Fibroblast of skin of right quadriceps (primary cell): Measurements from ENCODE around the gene TRPM5.

Source experiments
- DNase-seq: peaks from one replicate; pipeline ENCODE4 v3.0.0-alpha.2; 2013

Gene TRPM5

GRCh38 chr11:2402890-2403645 lies 41.2 kb downstream of the TRPM5 start:
- no peak for DNase-seq

GRCh38 chr11:2402106-2402505 lies 42.2 kb downstream of the TRPM5 start:
- DNase-seq, result no peak

- no peak for DNase-seq
Measured at GRCh38 chr11:2401436-2401984, 42.8 kb downstream of the TRPM5 start.

DNA sequence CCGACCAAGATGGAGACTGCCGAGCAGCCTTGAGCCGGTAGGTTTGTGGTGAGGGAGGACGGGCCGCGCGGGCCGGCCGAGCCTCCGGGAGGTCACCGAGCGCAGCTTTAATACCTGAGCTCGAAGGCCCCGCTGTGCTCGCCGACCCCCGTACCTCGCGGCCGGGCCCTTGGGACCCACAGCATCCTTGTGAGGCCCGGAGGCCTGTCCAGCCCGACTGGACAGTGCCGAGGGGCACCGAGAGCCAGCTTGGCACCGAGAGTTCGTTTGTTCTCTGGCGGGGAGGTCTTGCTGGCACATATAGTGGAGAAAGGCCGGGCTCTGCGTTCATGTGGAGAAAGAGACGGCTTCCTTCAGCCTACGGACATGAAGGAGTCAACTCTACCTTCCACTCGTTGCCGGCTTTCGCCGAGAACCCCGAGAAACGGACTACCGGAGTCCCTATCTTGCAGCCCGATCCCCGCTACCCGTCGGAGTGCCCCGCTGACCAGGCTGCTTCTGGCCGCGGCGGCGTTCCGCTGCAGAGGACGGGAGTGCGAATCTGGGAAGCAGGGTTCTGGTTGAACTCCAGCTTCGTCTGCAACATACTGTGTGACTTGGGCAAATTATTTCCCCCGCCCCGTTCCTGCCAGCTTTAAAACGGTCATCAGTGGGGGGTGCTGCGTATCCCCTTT lies 43.4 kb downstream of the TRPM5 start:
- DNase-seq, result no peak

- DNase-seq, result peak; percentile 100
Measured at GRCh38 chr11:2400069-2400761, 44.1 kb downstream of the TRPM5 start, which contains the start of gene TSSC4. TSSC4 (plus strand) TSS chr11:2400750; CDS start chr11:2402634, 1,884 bp downstream.

- peak; percentile 9 for DNase-seq
Measured at GRCh38 chr11:2399488-2400068, 44.7 kb downstream of the TRPM5 start.

- no peak for DNase-seq
Measured at GRCh38 chr11:2398664-2399355, 45.5 kb downstream of the TRPM5 start.

- no peak for DNase-seq
Measured at GRCh38 chr11:2397005-2397404, 47.3 kb downstream of the TRPM5 start.

- DNase-seq, result no peak
Measured at GRCh38 chr11:2396471-2396870, 47.8 kb downstream of the TRPM5 start.

DNA sequence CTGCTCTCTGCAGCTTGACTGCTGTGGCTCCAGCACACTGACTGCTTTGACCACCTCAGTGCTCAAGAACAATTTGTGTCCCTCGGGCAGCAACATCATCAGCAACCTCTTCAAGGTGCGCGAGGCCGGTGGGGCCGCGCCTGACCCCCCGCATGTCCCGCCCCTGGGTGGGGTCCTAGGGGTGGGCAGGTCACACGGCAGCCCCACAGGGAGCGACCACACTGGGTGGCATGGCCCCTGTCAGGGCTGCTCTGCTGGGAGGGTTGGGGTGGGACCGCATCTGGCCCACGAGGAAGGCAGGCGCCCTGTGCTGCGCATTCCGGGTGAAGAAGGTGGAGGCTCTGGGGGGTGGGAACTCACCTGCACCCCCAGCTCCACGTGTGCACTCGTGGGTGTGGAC lies 48.5 kb downstream of the TRPM5 start:
- no peak for DNase-seq

DNA sequence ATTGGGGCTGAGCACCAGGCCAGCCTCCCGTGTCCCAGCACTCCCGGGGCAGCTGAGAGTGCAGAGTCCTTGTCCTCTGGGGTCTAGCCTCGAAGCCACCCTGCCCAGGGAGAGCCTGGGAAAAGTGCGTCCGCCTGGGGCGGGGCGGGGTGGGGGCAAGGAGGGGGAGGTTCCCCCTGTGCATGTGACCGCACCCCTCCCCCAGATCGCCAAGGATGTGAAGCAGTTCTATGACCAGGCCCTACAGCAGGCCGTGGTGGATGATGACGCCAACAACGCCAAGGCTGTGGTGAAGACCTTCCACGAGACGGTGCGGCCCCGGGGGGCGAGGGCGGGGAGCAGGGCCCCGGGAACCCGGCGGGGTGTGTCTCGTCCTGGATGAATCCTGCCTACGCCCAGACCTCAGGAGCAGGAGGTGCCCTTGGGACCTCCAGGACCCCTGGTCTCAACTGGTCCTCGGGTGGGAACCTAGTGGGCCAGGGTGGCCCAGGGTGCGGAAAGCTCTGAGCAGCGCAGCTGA lies 49.0 kb downstream of the TRPM5 start:
- DNase-seq, result no peak

DNA sequence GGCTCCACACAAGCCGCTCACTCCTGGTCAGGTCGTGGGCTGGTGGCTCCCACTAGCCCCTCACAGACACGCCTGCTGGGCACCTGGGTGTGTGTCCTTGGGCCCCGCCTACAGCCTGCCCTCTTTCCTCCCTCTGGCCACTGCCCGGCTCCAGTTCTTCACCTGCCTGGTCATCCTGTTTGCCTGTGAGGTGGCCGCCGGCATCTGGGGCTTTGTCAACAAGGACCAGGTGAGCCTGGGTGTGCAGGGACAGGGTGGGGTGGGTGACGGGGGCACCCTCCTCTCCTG lies 49.6 kb downstream of the TRPM5 start:
- DNase-seq, result no peak
